ENCODE measurements around the gene TNRC6C.

The TNRC6C gene

DNA sequence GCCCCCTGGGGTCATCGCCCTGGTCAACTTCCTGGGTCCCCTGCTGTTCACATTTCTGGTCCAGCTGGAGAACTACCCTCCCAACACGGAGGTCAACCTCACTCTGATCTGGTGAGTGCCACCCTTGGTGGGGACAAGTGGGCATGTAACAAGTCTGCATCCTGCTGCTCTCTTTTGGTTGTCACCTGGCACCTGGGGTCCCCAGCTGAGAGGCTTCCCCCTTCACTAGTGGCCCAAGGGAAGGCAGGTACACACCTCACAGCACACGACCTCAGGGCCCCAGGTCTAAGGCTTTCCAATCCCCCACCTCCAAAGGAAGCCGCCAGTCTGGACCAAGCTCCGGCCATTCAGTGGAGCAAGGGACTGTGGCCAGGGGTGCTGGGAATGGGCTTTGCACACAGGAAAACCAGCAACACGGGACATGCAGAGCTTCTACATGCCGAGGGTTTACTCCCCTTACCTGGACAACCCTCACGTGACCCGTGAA is 176.4 kb downstream of the TNRC6C start:
- ATAC-seq: no peak
- TF ChIP-seq, protein P1, sequence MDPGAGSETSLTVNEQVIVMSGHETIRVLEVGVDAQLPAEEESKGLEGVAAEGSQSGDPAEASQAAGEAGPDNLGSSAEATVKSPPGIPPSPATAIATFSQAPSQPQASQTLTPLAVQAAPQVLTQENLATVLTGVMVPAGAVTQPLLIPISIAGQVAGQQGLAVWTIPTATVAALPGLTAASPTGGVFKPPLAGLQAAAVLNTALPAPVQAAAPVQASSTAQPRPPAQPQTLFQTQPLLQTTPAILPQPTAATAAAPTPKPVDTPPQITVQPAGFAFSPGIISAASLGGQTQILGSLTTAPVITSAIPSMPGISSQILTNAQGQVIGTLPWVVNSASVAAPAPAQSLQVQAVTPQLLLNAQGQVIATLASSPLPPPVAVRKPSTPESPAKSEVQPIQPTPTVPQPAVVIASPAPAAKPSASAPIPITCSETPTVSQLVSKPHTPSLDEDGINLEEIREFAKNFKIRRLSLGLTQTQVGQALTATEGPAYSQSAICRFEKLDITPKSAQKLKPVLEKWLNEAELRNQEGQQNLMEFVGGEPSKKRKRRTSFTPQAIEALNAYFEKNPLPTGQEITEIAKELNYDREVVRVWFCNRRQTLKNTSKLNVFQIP (CRISPR knock-in tag; IDR thresholded peaks at IDR 0.05; ENCODE audit: borderline replicate concordance, low read depth): no peak
- TF ChIP-seq GLIS3 (CRISPR knock-in tag; IDR thresholded peaks at IDR 0.05) (no peak), ZFP30 (CRISPR knock-in tag; IDR thresholded peaks at IDR 0.05) (no peak), TCF4 (CRISPR knock-in tag; IDR thresholded peaks at IDR 0.05; ENCODE audit: borderline replicate concordance) (no peak), ZFP3 (CRISPR knock-in tag; IDR thresholded peaks at IDR 0.05) (no peak), ESRRG (CRISPR knock-in tag; IDR thresholded peaks at IDR 0.05) (no peak), PPARA (CRISPR knock-in tag; IDR thresholded peaks at IDR 0.05; ENCODE audit: borderline replicate concordance) (no peak), OSR1 (CRISPR knock-in tag; IDR thresholded peaks at IDR 0.05) (no peak), BACH2 (CRISPR knock-in tag; IDR thresholded peaks at IDR 0.05; ENCODE audit: borderline replicate concordance) (no peak), ZNF565 (CRISPR knock-in tag; conservative IDR thresholded peaks at IDR 0.05; ENCODE audit: low read depth) (no peak), RARB (CRISPR knock-in tag; IDR thresholded peaks at IDR 0.05) (no peak), ZNF8 (CRISPR knock-in tag; IDR thresholded peaks at IDR 0.05) (no peak), ZC3H10 (CRISPR knock-in tag; IDR thresholded peaks at IDR 0.05) (no peak), TOX (CRISPR knock-in tag; IDR thresholded peaks at IDR 0.05; ENCODE audit: borderline replicate concordance) (no peak)
- TF ChIP-seq, protein P2, sequence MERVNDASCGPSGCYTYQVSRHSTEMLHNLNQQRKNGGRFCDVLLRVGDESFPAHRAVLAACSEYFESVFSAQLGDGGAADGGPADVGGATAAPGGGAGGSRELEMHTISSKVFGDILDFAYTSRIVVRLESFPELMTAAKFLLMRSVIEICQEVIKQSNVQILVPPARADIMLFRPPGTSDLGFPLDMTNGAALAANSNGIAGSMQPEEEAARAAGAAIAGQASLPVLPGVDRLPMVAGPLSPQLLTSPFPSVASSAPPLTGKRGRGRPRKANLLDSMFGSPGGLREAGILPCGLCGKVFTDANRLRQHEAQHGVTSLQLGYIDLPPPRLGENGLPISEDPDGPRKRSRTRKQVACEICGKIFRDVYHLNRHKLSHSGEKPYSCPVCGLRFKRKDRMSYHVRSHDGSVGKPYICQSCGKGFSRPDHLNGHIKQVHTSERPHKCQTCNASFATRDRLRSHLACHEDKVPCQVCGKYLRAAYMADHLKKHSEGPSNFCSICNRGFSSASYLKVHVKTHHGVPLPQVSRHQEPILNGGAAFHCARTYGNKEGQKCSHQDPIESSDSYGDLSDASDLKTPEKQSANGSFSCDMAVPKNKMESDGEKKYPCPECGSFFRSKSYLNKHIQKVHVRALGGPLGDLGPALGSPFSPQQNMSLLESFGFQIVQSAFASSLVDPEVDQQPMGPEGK (CRISPR knock-in tag; IDR thresholded peaks at IDR 0.05; ENCODE audit: borderline replicate concordance): no peak
- TF ChIP-seq, protein P3, sequence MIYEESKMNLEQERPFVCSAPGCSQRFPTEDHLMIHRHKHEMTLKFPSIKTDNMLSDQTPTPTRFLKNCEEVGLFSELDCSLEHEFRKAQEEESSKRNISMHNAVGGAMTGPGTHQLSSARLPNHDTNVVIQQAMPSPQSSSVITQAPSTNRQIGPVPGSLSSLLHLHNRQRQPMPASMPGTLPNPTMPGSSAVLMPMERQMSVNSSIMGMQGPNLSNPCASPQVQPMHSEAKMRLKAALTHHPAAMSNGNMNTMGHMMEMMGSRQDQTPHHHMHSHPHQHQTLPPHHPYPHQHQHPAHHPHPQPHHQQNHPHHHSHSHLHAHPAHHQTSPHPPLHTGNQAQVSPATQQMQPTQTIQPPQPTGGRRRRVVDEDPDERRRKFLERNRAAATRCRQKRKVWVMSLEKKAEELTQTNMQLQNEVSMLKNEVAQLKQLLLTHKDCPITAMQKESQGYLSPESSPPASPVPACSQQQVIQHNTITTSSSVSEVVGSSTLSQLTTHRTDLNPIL (CRISPR knock-in tag; IDR thresholded peaks at IDR 0.05; ENCODE audit: low read depth): no peak
- TF ChIP-seq, protein P4, sequence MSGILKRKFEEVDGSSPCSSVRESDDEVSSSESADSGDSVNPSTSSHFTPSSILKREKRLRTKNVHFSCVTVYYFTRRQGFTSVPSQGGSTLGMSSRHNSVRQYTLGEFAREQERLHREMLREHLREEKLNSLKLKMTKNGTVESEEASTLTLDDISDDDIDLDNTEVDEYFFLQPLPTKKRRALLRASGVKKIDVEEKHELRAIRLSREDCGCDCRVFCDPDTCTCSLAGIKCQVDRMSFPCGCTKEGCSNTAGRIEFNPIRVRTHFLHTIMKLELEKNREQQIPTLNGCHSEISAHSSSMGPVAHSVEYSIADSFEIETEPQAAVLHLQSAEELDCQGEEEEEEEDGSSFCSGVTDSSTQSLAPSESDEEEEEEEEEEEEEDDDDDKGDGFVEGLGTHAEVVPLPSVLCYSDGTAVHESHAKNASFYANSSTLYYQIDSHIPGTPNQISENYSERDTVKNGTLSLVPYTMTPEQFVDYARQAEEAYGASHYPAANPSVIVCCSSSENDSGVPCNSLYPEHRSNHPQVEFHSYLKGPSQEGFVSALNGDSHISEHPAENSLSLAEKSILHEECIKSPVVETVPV (CRISPR knock-in tag; IDR thresholded peaks at IDR 0.05): no peak
- TF ChIP-seq, protein P5, sequence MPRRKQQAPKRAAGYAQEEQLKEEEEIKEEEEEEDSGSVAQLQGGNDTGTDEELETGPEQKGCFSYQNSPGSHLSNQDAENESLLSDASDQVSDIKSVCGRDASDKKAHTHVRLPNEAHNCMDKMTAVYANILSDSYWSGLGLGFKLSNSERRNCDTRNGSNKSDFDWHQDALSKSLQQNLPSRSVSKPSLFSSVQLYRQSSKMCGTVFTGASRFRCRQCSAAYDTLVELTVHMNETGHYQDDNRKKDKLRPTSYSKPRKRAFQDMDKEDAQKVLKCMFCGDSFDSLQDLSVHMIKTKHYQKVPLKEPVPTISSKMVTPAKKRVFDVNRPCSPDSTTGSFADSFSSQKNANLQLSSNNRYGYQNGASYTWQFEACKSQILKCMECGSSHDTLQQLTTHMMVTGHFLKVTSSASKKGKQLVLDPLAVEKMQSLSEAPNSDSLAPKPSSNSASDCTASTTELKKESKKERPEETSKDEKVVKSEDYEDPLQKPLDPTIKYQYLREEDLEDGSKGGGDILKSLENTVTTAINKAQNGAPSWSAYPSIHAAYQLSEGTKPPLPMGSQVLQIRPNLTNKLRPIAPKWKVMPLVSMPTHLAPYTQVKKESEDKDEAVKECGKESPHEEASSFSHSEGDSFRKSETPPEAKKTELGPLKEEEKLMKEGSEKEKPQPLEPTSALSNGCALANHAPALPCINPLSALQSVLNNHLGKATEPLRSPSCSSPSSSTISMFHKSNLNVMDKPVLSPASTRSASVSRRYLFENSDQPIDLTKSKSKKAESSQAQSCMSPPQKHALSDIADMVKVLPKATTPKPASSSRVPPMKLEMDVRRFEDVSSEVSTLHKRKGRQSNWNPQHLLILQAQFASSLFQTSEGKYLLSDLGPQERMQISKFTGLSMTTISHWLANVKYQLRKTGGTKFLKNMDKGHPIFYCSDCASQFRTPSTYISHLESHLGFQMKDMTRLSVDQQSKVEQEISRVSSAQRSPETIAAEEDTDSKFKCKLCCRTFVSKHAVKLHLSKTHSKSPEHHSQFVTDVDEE (CRISPR knock-in tag; IDR thresholded peaks at IDR 0.05): no peak

DNA sequence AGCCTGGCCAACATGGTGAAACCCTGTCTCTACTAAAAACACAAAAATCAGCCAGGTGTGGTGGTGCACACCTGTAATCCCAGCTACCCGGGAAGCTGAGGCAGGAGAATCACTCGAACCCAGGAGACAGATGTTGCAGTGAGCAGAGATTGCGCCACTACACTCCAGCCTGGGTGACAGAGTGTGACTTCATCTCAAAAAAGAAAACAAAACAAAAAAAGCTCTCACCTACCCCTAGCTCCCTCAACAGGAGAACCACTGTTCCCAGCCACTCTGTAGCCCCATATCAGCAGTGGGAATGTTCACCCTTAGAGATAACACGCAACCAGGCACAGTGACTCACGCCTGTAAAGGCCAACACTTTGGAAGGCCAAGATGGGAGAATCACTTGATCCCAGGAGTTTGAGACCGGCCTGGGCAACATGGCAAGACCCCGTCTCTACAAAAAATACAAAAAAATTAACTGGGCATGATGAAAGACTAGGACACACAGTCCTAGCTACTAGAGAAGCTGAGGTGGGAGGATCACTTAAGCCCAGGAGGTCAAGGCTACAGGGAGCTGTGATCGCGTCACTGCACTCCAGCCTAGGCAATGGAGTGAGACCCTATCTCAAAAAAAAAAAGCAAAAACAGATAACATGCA is 177.5 kb downstream of the TNRC6C start:
- no peak for ATAC-seq
- no peak for TF ChIP-seq TOX (CRISPR knock-in tag; IDR thresholded peaks at IDR 0.05; ENCODE audit: borderline replicate concordance)
- no peak for TF ChIP-seq CSDC2 (CRISPR knock-in tag; IDR thresholded peaks at IDR 0.05)
- TF ChIP-seq ZNF70 (CRISPR knock-in tag; IDR thresholded peaks at IDR 0.05): no peak
- TF ChIP-seq, protein P4 (CRISPR knock-in tag; IDR thresholded peaks at IDR 0.05): no peak
- no peak for TF ChIP-seq ZFP30 (CRISPR knock-in tag; IDR thresholded peaks at IDR 0.05)
- TF ChIP-seq GLIS3 (CRISPR knock-in tag; IDR thresholded peaks at IDR 0.05): no peak
- no peak for TF ChIP-seq ARNTL (CRISPR knock-in tag; IDR thresholded peaks at IDR 0.05; ENCODE audit: borderline replicate concordance, low read depth)
- no peak for TF ChIP-seq PPARA (CRISPR knock-in tag; IDR thresholded peaks at IDR 0.05; ENCODE audit: borderline replicate concordance)
- TF ChIP-seq SNAI2 (CRISPR knock-in tag; IDR thresholded peaks at IDR 0.05): no peak
- TF ChIP-seq, protein P2 (CRISPR knock-in tag; IDR thresholded peaks at IDR 0.05; ENCODE audit: borderline replicate concordance): no peak
- TF ChIP-seq, protein P3 (CRISPR knock-in tag; IDR thresholded peaks at IDR 0.05; ENCODE audit: low read depth): no peak
- no peak for TF ChIP-seq RARB (CRISPR knock-in tag; IDR thresholded peaks at IDR 0.05)
- TF ChIP-seq BACH2 (CRISPR knock-in tag; IDR thresholded peaks at IDR 0.05; ENCODE audit: borderline replicate concordance): no peak
- TF ChIP-seq, protein P1 (CRISPR knock-in tag; IDR thresholded peaks at IDR 0.05; ENCODE audit: borderline replicate concordance, low read depth): no peak
- TF ChIP-seq ESRRG (CRISPR knock-in tag; IDR thresholded peaks at IDR 0.05): no peak

All from SK-N-SH treated with all-trans-retinoic acid at 6 μM for 48 hours (cell line).